Measurements from ENCODE around the gene DDAH1.

DDAH1 gene

DNA sequence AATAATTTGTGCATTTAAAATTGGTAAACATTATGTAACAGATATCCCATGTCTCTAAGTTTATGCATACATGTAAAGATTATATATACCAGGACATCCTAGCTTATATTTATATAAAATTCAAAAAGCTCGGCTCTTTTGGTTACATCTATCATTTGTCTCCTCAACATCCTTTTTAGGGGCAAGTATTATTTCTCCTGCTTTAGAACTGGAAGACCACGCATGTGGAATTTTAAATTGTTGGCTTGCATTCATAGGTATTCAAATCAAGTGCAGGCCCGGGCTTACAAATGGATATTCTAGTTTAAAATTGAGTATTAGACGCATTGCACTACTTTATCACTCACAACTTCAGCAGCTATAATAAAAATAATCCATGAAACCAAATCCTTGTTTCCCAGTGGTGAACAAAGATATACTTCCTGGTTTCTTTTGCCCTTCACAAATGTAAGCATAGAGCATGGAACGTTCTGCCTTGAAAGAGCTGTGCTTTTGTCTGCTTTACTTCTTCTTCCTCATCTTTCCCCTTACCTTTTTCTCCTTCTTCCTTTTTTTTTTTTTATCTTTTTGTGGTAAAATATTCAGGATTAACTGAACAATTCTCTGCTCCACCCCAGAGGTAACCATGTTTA lies 57.1 kb downstream of the DDAH1 start:
- Histone ChIP-seq H3K27me3 (ENCODE audit: control insufficient read depth, low read length) (no peaks in the 10 kb centered on the region), H3K4me3 (ENCODE audit: low read length) (no peak overlapping the region), H3F3A (ENCODE audit: control insufficient read depth, insufficient read depth) (no peaks in the 10 kb centered on the region), H3K4me2 (ENCODE audit: low read length) (no peak overlapping the region), H3K9me3 (ENCODE audit: control insufficient read depth, insufficient read depth, low read length) (no peaks in the 10 kb centered on the region), H3K36me3 (ENCODE audit: control insufficient read depth, low read length) (no peaks in the 10 kb centered on the region), H4K20me1 (ENCODE audit: control insufficient read depth, insufficient read depth, low read depth, low read length) (no peaks in the 10 kb centered on the region), H3K79me2 (ENCODE audit: control insufficient read depth, low read length) (no peaks in the 10 kb centered on the region), H3K9me2 (replicated peaks; ENCODE audit: control insufficient read depth, low read length) (no peaks in the 10 kb centered on the region), H3K27ac (ENCODE audit: low read depth, low read length) (no peak overlapping the region), H3K4me1 (ENCODE audit: control insufficient read depth, low read length) (no peaks in the 10 kb centered on the region)
- TF ChIP-seq, protein P1, sequence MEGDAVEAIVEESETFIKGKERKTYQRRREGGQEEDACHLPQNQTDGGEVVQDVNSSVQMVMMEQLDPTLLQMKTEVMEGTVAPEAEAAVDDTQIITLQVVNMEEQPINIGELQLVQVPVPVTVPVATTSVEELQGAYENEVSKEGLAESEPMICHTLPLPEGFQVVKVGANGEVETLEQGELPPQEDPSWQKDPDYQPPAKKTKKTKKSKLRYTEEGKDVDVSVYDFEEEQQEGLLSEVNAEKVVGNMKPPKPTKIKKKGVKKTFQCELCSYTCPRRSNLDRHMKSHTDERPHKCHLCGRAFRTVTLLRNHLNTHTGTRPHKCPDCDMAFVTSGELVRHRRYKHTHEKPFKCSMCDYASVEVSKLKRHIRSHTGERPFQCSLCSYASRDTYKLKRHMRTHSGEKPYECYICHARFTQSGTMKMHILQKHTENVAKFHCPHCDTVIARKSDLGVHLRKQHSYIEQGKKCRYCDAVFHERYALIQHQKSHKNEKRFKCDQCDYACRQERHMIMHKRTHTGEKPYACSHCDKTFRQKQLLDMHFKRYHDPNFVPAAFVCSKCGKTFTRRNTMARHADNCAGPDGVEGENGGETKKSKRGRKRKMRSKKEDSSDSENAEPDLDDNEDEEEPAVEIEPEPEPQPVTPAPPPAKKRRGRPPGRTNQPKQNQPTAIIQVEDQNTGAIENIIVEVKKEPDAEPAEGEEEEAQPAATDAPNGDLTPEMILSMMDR (IDR thresholded peaks at IDR 0.05; ENCODE audit: low read depth, low read length, poor library complexity, severe bottlenecking) = no peak
- TF ChIP-seq EZH2phosphoT487 (IDR thresholded peaks at IDR 0.05; ENCODE audit: borderline replicate concordance, low read length) = no peak

DNA sequence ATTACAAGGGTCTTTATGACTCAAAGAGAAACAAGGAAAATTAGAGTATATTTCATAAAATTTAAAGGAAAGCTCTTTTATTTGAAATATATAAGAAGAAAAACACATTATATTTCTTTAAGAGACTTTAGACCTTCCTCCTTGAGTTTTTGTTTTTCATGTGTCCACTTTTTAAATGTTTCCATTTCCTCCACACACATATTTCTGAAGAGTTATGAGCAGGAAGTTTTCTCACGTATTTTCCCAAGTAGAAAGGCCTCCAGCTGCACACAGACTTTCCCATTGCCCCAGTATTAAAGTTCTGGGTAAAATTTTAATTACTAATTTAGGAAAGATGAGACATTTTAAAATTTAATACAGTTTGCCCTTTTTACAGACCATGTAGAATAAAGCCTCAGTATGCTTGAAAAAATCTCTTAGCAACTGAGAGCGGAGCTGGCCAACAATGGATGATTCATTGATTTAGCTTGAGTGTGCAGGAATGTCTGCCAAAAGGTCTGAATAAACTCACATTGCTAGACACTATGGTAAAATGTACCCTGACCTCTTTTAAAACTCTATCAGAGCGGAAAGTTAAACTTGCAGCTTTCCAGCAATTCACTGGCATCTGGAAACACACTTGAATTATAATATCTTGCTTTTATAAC lies 57.9 kb downstream of the DDAH1 start:
- Histone ChIP-seq H3K4me1 (ENCODE audit: control insufficient read depth, low read length) (no peaks in the 10 kb centered on the region), H3K4me3 (ENCODE audit: low read length) (no peak overlapping the region), H3K9me3 (ENCODE audit: control insufficient read depth, insufficient read depth, low read length) (no peaks in the 10 kb centered on the region), H3F3A (ENCODE audit: control insufficient read depth, insufficient read depth) (no peaks in the 10 kb centered on the region), H4K20me1 (ENCODE audit: control insufficient read depth, insufficient read depth, low read depth, low read length) (no peaks in the 10 kb centered on the region), H3K79me2 (ENCODE audit: control insufficient read depth, low read length) (no peaks in the 10 kb centered on the region), H3K36me3 (ENCODE audit: control insufficient read depth, low read length) (no peaks in the 10 kb centered on the region), H3K9me2 (replicated peaks; ENCODE audit: control insufficient read depth, low read length) (no peaks in the 10 kb centered on the region), H3K4me2 (ENCODE audit: low read length) (no peak overlapping the region), H3K27me3 (ENCODE audit: control insufficient read depth, low read length) (no peaks in the 10 kb centered on the region), H3K27ac (ENCODE audit: low read depth, low read length) (no peak overlapping the region)
- TF ChIP-seq, protein P1 (IDR thresholded peaks at IDR 0.05; ENCODE audit: low read depth, low read length, poor library complexity, severe bottlenecking) = no peak
- no peak for TF ChIP-seq EZH2phosphoT487 (IDR thresholded peaks at IDR 0.05; ENCODE audit: borderline replicate concordance, low read length)

DNA sequence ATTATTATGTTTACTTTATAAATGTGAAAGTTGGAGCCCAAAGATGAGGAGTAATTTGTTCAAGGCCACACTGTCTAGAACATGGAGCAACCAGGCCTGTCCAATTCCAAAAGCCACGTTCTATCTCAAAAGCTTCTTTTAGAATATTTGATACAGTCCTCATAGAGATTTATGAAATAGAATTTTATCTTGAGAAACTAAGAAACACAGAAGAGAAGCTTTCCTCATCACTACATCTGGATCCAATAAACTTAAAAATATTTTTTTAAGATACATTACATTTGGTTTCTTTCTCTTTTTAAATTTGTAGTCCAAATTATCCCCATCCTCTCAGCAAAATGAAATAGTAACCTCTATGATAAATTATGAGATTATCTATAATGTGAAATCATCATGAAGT lies 58.9 kb downstream of the DDAH1 start:
- H3K4me3 ChIP-seq (ENCODE audit: low read length) = no peak overlapping the region
- no peaks in the 10 kb centered on the region for H3F3A ChIP-seq (ENCODE audit: control insufficient read depth, insufficient read depth)
- H3K9me3 ChIP-seq (ENCODE audit: control insufficient read depth, insufficient read depth, low read length) = no peaks in the 10 kb centered on the region
- H3K9me2 ChIP-seq (replicated peaks; ENCODE audit: control insufficient read depth, low read length) = no peaks in the 10 kb centered on the region
- no peak overlapping the region for H3K27ac ChIP-seq (ENCODE audit: low read depth, low read length)
- no peaks in the 10 kb centered on the region for H4K20me1 ChIP-seq (ENCODE audit: control insufficient read depth, insufficient read depth, low read depth, low read length)
- H3K4me2 ChIP-seq (ENCODE audit: low read length) = no peak overlapping the region
- H3K36me3 ChIP-seq (ENCODE audit: control insufficient read depth, low read length) = no peaks in the 10 kb centered on the region
- H3K79me2 ChIP-seq (ENCODE audit: control insufficient read depth, low read length) = no peaks in the 10 kb centered on the region
- no peaks in the 10 kb centered on the region for H3K27me3 ChIP-seq (ENCODE audit: control insufficient read depth, low read length)
- TF ChIP-seq EZH2phosphoT487 (IDR thresholded peaks at IDR 0.05; ENCODE audit: borderline replicate concordance, low read length) = no peak
- TF ChIP-seq, protein P1 (IDR thresholded peaks at IDR 0.05; ENCODE audit: low read depth, low read length, poor library complexity, severe bottlenecking) = no peak
- H3K4me1 ChIP-seq (ENCODE audit: control insufficient read depth, low read length) = no peaks in the 10 kb centered on the region
